Heart left ventricle (tissue), 13 donors: Measurements from ENCODE around the gene SCFD2.

ENCODE experiments used
- POLR2A ChIP-seq, 2 donors: fragments of 450-650 bp; IDR thresholded peaks; one replicate each; pipeline ENCODE4 v1.6.1; 2017; ENCODE audit warnings: antibody characterized with exemption in 2 of 2, mild to moderate bottlenecking in 2 of 2, moderate library complexity in 2 of 2
- TF ChIP-seq, protein P1 (sequence below), 12 donors: fragments of 200-600 bp; sonication (generic) in 4 of 12; IDR thresholded peaks; one replicate each; pipeline versions ENCODE4 v1.5.0 to v1.8.0; 2018 to 2022; ENCODE audit warnings: antibody characterized with exemption in 12 of 12, mild to moderate bottlenecking in 5 of 12
- donor health status: ischemic (EF 13 %, LVEDD 7.1; RV severe dilation, severe dysfunction).
- donor health status: DM: no; HTN: yes; CAD: no.
- donor health status: DM: no; HTN: no; CAD: no.
- donor health status: ischemic (EF 25% LVEDD 6.9; RV normal size, moderate dysfunction).
- donor health status: ischemic (EF 25% LVEDD 5.7; RV mildly dilated, moderate dysfunction).
- donor health status: ischemic (EF 35%, LVEDD 5.7; RV mildly dilated, moderate dysfunction).
- donor health status: nonischemic (EF 11% LVEDD 7.7; RV severe dilation, severe dysfunction).
- donor health status: DM: yes; HTN: yes; CAD: no.
- donor health status: PGD.
- donor health status: ischemic (EF 29% LVEDD 5.4; RV normal size, mild dysfunction).
- donor health status: nonischemic (EF 23%, LVEDD 6.1; RV moderate dilation, normal function).

DNA sequence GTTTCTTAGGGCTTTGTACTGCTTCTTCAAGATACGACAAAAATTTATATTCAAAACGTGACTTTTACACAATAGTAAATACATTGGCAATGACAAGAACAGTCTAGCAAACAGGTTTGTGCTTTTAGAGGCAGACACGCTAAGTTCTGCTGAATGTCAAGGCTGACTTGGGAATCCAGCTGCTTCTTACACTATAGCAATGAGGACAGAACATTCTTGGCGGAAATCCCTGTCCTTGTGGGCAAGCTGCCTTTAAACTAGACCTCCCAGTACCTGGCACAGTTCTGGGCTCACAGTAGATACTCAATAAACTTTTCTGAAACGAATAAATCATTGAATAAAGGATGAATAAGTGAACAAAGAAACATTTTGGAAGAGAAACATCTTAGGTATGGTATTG, 355.5 kb downstream of the SCFD2 start:
- TF ChIP-seq, protein P1, sequence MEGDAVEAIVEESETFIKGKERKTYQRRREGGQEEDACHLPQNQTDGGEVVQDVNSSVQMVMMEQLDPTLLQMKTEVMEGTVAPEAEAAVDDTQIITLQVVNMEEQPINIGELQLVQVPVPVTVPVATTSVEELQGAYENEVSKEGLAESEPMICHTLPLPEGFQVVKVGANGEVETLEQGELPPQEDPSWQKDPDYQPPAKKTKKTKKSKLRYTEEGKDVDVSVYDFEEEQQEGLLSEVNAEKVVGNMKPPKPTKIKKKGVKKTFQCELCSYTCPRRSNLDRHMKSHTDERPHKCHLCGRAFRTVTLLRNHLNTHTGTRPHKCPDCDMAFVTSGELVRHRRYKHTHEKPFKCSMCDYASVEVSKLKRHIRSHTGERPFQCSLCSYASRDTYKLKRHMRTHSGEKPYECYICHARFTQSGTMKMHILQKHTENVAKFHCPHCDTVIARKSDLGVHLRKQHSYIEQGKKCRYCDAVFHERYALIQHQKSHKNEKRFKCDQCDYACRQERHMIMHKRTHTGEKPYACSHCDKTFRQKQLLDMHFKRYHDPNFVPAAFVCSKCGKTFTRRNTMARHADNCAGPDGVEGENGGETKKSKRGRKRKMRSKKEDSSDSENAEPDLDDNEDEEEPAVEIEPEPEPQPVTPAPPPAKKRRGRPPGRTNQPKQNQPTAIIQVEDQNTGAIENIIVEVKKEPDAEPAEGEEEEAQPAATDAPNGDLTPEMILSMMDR (IDR thresholded peaks at IDR 0.05): no peak
- no peak for TF ChIP-seq POLR2A (IDR thresholded peaks at IDR 0.05)
